A673 (cell line): ENCODE results near the gene MAB21L4. TPM values are rescaled to one million over a fixed set of nuclear protein-coding genes. Genes with fewer than 3 reads are reported as not detected.

Experiments used
- BruUV-seq: library from RNA; stranded (reverse); fragments of 400-500 nt; replicated peaks from 2 replicates; lab custom pipeline; 2021; lab: Mats Ljungman, UMichigan
- CTCF ChIA-PET: fragments of 300-600 bp; sonication (Branson Sonifier 250); formaldehyde crosslinking; loops from one replicate; lab custom pipeline; 2022; ENCODE audit warnings: antibody characterized with exemption; lab: Charles Lee
- POLR2A ChIA-PET: fragments of 300-600 bp; sonication (Branson Sonifier 250); formaldehyde crosslinking; loops from one replicate; lab custom pipeline; 2022; ENCODE audit warnings: antibody characterized with exemption; ENCODE audit not compliant: low non-redundant PET; lab: Charles Lee
- DNase-seq: peaks from one replicate; pipeline ENCODE4 v3.0.0-alpha.2; 2015; ENCODE audit warnings: low spot score
- H3K27ac ChIP-seq: fragments of 200-600 bp; sonication (generic); 2 replicates; pipeline ENCODE4 v1.5.1; 2016; ENCODE audit warnings: mixed run types, low read depth, mild to moderate bottlenecking, mixed read lengths, antibody characterized with exemption, low read length; ENCODE audit not compliant: poor library complexity, severe bottlenecking
- H3K27me3 ChIP-seq: fragments of 200-600 bp; sonication (generic); replicated peaks from 2 replicates; pipeline ENCODE4 v1.6.1; 2017; ENCODE audit warnings: mixed run types, low read depth, mild to moderate bottlenecking, mixed read lengths, antibody characterized with exemption, low read length; ENCODE audit not compliant: insufficient read depth, poor library complexity
- H3K36me3 ChIP-seq: fragments of 200-600 bp; sonication (generic); 2 replicates; pipeline ENCODE4 v1.6.1; 2016; ENCODE audit warnings: mixed run types, mild to moderate bottlenecking, mixed read lengths, antibody characterized with exemption, low read length; ENCODE audit not compliant: insufficient read depth, poor library complexity, severe bottlenecking
- H3K4me1 ChIP-seq: fragments of 200-600 bp; sonication (generic); 2 replicates; pipeline ENCODE4 v1.6.1; 2017; ENCODE audit warnings: mixed run types, mild to moderate bottlenecking, mixed read lengths, antibody characterized with exemption, low read length; ENCODE audit not compliant: insufficient read depth, poor library complexity, severe bottlenecking
- H3K4me3 ChIP-seq: fragments of 200-600 bp; sonication (generic); 2 replicates; pipeline ENCODE4 v1.5.1; 2016; ENCODE audit warnings: low read depth, mixed run types, mild to moderate bottlenecking, mixed read lengths, low read length; ENCODE audit not compliant: poor library complexity, severe bottlenecking
- H3K9me3 ChIP-seq: fragments of 200-600 bp; sonication (generic); 2 replicates; pipeline ENCODE4 v1.6.1; 2016; ENCODE audit warnings: mixed run types, low read depth, mild to moderate bottlenecking, mixed read lengths, antibody characterized with exemption, low read length; ENCODE audit not compliant: poor library complexity, severe bottlenecking
- EZH2 ChIP-seq: fragments of 200-600 bp; sonication (generic); IDR thresholded peaks from 2 replicates; pipeline ENCODE4 v1.6.1; 2017; ENCODE audit warnings: borderline replicate concordance, low read depth, mild to moderate bottlenecking, mixed read lengths, antibody characterized with exemption, low read length; ENCODE audit not compliant: poor library complexity, severe bottlenecking
- intact Hi-C: fragments of 100-400 bp; cut with micrococcal nuclease; formaldehyde crosslinking; loops from one replicate; pipeline ENCODE4 v1.10.0; 2022; ENCODE audit not compliant: unreplicated experiment
- total RNA-seq: library from RNA; stranded (reverse); gene quantifications from 2 replicates; pipeline ENCODE4 v1.2.3, GENCODE V29; 2021
- TF ChIP-seq, protein P1 (sequence below): fragments of 300-800, 200-600 bp; sonication (generic); conservative IDR thresholded peaks from 2 replicates; pipeline ENCODE4 v1.5.1; 2017; ENCODE audit warnings: low read depth, mild to moderate bottlenecking, antibody characterized with exemption, low read length, moderate library complexity, mixed read lengths

Gene MAB21L4
- total RNA-seq, 1 experiment from 2014 or later, result not detected

DNA sequence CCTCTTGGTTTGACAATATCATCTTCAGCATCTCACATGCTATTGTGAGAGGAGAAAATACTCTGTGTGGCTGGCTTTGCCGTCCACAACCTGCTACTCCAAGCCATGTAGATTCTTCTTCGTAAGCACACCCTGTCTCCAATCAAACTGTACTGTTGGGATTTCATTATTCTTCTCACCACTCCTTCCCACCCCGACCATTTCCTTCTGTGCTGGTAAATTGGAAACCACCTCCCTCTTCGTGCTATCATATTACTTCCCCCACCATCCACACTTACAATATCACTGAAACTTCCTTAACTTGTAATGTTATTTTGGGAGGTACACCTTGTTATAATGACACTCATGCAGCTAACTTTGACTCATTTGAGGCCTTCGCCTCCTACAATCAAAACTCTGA, 30.6 kb downstream of the MAB21L4 start:
- no peaks in the 10 kb centered on the region for H3K27me3 ChIP-seq
- intact Hi-C loops, result no loop called here
- TF ChIP-seq EZH2, result no peak
- TF ChIP-seq, protein P1, sequence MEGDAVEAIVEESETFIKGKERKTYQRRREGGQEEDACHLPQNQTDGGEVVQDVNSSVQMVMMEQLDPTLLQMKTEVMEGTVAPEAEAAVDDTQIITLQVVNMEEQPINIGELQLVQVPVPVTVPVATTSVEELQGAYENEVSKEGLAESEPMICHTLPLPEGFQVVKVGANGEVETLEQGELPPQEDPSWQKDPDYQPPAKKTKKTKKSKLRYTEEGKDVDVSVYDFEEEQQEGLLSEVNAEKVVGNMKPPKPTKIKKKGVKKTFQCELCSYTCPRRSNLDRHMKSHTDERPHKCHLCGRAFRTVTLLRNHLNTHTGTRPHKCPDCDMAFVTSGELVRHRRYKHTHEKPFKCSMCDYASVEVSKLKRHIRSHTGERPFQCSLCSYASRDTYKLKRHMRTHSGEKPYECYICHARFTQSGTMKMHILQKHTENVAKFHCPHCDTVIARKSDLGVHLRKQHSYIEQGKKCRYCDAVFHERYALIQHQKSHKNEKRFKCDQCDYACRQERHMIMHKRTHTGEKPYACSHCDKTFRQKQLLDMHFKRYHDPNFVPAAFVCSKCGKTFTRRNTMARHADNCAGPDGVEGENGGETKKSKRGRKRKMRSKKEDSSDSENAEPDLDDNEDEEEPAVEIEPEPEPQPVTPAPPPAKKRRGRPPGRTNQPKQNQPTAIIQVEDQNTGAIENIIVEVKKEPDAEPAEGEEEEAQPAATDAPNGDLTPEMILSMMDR, result no peak
- no peaks in the 10 kb centered on the region for H3K4me1 ChIP-seq
- H3K27ac ChIP-seq, result no peak overlapping the region
- DNase-seq, result no peak
- POLR2A ChIA-PET, result no interaction called here
- CTCF ChIA-PET, result no interaction called here
- no peaks in the 10 kb centered on the region for H3K36me3 ChIP-seq
- no peak overlapping the region for H3K4me3 ChIP-seq
- H3K9me3 ChIP-seq, result no peaks in the 10 kb centered on the region
- no TSS peak for BruUV-seq

DNA sequence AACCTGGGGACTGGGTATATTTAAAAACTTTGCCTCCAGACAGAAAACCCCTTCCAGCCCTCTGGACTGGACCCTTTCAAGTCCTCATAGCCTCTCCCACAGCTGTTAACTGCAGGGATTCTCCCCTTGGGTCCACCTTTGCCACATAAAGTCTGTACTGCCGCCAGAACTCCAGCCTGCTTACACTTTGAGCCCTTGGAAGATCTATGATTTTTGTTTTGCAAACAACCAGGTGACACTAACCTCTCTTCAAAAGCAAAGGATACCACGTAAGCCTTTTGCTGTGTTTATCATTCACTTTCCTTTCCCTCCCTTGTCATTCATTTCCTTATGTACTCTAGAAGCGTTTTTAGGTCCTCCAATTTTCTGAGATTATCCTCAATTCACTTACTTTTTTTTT, 31.5 kb downstream of the MAB21L4 start:
- DNase-seq, result no peak
- TF ChIP-seq, protein P1, result no peak
- no peak for TF ChIP-seq EZH2
- POLR2A ChIA-PET, result no interaction called here
- BruUV-seq, result no TSS peak
- intact Hi-C loops, result no loop called here
- CTCF ChIA-PET, result no interaction called here
- no peaks in the 10 kb centered on the region for H3K9me3 ChIP-seq
- H3K4me3 ChIP-seq, result no peak overlapping the region
- no peak overlapping the region for H3K27ac ChIP-seq
- no peaks in the 10 kb centered on the region for H3K36me3 ChIP-seq
- H3K4me1 ChIP-seq, result no peaks in the 10 kb centered on the region
- no peaks in the 10 kb centered on the region for H3K27me3 ChIP-seq

DNA sequence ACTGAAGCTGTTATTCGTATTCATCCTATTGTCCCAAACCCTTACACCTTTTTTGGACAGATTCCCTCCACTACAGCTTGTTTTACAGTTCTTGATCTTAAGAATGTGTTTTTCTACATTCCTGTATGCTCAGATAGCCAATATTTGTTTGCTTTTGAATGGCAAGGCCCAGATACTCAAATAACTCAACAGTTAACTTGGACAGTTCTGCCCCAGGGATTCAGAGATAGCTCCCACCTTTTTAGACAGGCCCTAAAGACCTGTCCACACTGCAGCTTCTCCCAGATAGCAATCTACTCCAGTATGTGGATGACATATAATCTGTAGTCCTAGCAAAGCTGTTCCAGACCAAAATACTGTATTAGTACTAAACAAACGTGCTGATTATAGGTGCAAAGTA, 34.4 kb downstream of the MAB21L4 start:
- Histone ChIP-seq H3K27me3 (no peaks in the 10 kb centered on the region), H3K36me3 (no peaks in the 10 kb centered on the region), H3K4me1 (no peaks in the 10 kb centered on the region), H3K4me3 (no peak overlapping the region), H3K9me3 (no peaks in the 10 kb centered on the region), H3K27ac (no peak overlapping the region)
- no peak for TF ChIP-seq EZH2
- TF ChIP-seq, protein P1, result no peak
- BruUV-seq, result no TSS peak
- ChIA-PET CTCF (no interaction called here), POLR2A (no interaction called here)
- no peak for DNase-seq
- intact Hi-C loops, result no loop called here
